Measurements from ENCODE around the gene DPH5.

The DPH5 gene

DNA sequence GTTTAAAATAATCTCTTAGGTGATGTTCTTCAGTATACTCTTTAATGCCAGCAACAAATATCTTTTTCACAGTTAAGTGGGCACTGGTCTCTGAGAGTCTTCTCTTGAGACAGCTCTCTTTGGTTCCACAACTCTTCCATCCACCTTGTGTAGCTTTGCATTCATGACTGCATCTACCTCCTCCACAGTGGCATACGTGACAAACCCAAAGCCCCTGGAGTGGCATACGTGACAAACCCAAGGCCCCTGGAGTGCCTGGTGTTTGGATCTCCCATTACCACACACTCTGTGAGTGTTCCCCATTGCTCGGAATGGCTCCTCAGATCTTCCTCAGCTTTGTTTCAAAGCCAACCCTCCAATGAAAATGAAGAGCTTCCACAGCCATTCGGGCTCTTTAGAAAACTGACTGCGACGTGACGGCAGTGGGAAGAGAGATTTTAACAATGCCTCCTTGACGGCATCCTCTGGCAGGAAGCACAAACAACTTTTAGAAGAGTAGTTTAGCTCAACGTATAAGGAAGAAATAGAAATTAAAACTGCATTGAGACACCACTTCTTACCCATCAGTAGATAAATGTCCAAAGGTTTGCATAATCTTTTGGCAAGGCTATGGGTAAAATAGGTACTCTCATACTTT, 83.9 kb downstream of the DPH5 start:
- DNase-seq (ENCODE audit: low spot score) = no peak

DNA sequence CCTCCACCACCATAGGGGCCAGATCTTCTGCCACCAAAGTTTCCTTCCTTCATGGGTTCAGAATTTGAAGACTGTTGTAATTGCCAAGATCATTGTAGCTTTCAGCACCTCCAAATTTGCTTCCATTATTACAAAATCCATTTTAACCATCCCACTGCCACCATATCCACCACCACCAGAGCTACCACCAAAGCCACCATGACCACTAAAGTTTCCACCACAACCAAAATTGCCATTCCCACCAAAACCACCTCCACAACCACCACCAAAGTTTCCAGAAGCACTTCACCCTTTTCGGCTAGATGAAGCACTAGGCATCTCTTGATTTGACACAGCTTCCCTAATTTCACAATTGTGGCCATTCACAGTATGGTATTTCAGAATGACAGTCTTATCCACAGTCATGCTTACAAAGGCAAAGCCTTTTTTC, 84.5 kb downstream of the DPH5 start:
- no peak for DNase-seq (ENCODE audit: low spot score)

All from AG20443 (cell line).